ENCODE measurements around the gene MAP3K15.
A peak's percentile ranks its signal among the peaks of the same experiment; 100 is the strongest.

Gene MAP3K15

DNA sequence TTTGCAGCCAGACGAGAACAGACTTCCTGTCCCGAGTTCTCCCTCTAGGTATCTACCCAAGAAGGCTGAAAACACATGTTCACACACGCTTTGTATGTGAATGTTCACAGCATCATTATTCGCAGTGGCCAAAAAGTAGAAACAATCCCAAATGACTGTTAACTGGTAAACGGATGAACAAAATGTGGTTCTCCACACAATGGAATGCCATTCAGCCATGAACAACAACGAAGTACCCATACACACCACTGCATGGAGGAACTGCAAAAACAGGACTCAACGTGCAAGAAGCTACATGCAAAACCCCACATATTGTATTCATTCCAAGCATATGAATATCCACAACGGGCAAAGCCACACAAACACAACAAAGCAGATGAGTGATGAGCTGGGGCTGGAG is 126.6 kb downstream of the MAP3K15 start:
- DNase-seq, result no peak

DNA sequence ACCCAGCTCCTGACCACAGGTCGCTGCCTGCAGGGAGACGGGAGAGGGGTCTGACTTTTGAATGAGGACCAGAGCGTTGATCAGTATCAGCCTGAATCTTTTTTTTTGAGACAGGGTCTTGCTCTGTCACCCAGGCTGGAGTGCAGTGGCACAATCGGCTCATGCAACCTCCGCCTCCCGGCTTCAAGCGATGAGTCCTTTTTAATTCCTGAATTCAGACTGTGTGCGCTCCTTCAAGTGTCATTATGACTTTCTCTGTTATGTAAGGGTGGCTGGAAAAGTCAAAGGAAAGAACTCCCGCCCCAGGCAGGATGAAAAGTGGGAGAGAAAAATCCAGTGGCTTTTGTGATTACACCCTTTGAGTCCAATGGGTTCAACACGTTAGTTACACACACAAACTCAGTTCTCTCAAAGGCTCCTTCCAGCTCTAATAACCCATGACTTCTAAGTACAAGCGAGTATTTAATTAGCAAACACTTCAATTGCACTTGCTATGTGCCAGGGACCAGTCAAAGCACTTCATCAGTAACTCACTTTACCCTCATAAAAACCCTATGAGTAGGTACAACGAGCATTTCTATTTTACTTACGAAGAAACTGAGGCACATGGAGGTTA is 127.1 kb downstream of the MAP3K15 start:
- no peak for DNase-seq

GRCh38 chrX:19386679-19387078 is 128.6 kb downstream of the MAP3K15 start:
- DNase-seq, result no peak

DNA sequence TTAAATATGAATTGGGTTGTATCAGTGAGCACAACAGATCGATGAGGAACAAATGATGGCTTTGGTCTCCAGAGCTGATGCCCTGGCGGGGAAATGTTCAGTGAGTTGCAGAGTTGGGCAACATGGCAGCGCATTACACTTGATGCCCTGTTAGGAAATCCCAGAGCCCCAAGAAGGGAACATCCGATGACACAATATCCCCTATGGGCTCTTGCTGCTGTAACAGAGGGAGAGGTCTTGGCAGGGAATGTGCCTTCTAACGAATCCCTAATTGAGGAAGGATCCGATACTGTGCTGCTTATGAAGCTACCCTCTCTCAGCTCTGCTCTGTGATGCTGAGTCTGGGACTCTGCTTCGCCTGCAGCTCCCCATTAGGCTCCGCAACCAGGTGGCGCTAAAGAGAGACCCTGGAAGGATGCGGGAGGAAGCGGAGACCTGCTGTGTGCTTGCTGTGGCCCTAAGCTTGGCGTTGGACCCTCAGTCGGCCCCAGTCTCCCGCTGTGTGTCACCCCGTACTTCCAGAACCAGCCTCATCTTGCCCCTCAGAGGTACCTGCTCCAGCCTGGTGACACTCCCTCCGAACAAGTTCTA is 132.7 kb downstream of the MAP3K15 start:
- peak; percentile 54 for DNase-seq

GRCh38 chrX:19381326-19381725 is 134.0 kb downstream of the MAP3K15 start:
- no peak for DNase-seq

- DNase-seq, result no peak
These were observed 137.5 kb downstream of the MAP3K15 start for GRCh38 chrX:19377799-19378198.

GRCh38 chrX:19375546-19375945 is 139.8 kb downstream of the MAP3K15 start:
- no peak for DNase-seq

DNA sequence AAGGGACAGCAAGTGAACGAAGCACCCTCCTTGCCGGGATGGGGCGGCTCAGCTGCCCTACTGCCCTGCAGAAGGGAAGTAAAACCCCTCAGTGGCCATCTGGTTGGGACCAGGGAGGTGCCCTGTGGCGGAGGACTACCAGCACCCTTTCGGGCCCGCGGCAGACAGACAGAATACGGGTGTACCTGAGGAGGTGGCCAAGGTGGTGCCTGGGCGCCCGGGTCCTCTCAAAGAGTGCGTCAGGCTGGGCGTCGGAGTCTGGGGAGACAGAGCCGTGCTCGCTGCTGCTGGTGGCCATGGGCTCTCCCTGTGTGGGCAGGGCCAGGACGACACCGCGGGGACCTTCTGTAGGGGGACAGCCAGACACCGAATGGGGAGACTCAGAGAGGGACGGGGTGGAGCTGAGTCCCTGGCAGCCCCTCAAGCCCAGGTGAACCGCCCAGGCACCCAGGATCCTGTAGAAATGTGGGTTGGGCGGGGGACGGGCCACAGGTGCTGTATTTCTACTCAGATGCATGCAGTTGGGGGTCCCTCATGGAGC is 141.9 kb downstream of the MAP3K15 start:
- DNase-seq, result no peak

DNA sequence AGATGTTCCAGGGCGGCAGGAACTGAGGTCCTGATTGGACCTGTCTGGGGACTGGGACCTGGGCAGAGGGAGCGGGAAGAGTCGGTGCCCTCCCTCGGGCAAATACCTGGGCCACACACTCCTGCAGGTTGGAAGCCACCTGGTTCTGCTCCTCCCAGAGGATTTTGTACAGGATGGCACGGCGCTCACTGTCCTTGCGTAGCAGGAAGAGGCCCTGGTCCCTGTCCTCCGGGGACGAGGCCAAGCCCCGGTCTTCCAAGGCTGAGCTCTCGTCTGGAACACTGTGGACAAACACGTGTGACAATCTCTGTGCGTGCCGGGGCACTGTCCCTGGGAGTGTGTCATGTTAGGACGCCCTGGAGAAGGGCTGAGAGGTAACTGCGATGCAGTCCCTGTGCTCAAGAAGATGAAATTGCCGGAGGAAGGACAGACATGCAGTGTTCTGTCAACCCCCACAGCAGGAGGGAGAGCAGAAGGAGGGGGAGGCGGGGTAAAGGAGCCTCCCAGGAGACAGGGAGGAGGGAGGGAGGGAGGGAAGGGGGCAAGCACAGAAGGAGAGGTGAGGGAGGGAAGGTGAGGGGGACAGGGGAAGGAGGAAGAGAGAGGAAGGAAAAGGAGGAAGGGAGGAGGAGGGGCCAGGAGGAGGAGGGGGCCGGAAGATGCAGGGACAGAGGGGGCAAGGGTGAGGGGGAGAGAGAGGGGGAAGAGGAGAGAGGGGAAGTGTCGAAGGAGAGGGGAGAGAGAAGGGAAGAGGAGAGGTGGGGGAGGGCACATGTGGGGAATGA is 142.6 kb downstream of the MAP3K15 start:
- peak; percentile 2 for DNase-seq

DNA sequence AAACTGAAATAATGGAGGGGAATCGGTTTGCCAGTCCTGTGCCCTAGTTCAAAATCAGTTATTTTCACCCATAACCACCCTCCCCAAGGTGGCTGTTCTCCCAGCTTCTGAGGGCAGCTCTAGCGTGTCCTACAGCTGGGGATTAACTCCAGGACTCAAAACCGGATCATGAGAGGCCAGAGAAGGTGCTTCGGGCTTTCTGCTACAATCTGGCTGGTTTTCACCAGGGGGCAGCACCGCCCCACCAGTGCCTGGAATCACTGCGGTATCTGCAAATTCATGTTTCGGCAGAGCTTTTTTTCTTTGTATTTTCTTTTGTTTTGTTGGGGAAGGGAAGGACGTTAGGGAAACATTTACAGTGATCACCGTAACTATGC is 143.2 kb downstream of the MAP3K15 start:
- peak; percentile 66 for DNase-seq

DNA sequence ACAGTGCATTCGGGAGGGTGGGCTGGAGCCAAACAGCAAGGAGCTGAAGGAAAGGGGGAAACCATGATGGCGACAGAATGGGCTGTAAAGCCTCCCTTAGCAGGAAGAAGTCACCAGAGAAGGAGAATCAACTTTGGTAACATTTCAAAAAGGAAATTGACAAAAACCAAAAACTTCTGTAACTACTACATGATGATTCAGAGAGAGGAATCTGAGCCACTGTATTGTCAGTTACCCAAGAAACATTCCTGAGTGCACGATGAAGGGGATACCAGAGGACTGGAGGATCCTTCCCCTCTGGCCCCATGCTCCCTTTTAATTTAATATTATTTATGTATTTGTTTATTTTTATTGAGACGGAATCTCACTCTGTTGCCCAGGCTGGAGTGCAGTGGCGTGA is 145.2 kb downstream of the MAP3K15 start:
- no peak for DNase-seq

GRCh38 chrX:19368576-19368975 is 146.7 kb downstream of the MAP3K15 start:
- DNase-seq, result no peak

DNA sequence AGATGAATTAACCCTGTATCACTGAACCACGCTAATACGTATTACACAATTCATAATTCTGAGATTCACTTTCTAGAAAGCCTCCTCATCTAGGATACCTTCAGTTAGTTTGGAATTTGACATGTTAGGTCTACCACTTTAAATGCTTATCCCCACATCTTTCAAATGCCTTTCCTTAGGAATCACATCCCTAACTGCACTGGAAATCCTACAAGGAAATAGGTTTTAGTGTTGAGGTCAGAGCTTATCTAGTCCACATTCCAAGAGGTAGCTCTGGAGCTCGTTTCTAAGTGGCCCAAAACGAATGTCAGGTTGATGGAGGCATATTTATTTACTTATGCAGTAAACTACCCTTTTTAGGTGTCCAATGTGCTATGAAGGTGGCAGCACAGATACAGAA is 153.6 kb downstream of the MAP3K15 start:
- no peak for DNase-seq

DNA sequence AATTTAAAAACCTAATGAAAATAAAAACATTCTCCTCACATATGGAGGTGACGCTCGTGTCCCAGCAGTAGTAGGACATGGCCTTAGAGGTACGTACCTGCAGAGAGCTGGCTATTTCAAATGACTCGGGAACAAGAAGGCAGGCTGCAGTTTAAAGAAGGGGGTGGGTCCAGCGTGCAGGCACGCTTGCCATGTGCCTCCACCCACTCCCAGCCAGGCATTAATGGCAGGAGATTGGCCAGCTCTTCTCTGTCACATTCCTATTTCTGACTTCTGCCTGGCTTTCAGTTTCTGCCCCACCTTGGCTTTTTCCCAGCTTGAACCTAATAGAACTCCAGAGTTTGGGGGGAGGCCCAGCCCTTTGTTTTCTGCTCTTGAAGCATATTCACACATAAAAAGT is 154.4 kb downstream of the MAP3K15 start:
- no peak for DNase-seq

- no peak for DNase-seq
These were observed 156.8 kb downstream of the MAP3K15 start for GRCh38 chrX:19358521-19358920.

DNA sequence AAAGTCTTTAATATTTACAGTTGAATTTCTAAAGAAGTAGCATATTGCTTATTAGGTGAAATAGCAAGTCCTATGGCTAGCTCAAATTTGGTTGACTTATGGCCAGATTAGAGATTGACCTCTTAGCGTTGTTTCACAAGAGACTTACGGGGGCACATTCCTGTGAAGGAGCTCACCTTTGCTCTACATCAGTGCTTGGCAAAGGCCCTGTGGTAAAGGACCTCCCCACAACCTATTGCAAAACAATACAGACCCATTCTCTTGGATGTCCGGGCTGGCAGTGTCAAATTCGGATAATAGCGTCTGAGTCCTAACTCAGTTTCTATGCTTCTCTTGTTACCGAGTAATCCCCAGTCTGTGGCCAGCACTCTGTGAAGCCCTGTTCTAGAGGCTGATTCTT is 160.7 kb downstream of the MAP3K15 start:
- no peak for DNase-seq

DNA sequence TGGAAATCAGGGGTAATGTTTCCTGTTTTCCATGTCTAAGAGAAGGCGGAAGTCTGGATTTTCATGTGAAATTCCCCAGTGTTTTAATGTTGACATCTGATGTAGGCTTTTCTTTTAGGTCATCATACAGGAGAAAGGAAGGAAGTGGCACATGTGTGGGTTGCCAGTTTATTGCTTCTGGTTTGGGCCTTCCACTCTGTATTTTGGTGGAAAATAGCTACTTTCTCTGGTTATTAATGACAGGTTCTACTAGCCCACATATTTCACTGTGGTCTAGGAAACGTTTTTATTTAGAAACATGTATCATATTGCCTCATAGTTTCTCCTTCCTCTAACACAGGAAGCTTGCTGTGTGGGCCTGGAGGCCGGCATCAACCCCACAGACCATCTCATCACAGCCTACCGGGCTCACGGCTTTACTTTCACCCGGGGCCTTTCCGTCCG is 164.3 kb downstream of the MAP3K15 start:
- DNase-seq, result no peak

- DNase-seq, result no peak
These were observed 166.0 kb downstream of the MAP3K15 start for GRCh38 chrX:19349264-19349663.

DNA sequence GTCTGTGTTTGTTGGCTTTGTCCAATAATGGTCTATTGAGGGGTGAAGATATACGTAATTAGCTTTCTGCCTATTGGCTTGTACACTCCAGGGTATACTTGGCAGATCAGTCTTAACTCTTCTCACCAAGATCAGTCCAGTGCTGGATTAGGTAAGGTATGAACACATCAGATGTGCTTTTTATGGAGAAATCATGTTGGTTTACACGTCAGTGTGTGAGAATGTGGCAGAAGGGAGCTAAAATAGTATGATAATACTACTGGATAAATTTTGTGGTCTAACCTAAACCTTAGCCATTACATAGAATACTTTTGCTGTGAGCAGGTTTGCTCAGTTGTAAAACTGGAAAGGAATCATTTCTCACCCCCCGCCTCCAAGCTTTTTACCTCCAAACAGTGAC is 167.4 kb downstream of the MAP3K15 start:
- no peak for DNase-seq

DNA sequence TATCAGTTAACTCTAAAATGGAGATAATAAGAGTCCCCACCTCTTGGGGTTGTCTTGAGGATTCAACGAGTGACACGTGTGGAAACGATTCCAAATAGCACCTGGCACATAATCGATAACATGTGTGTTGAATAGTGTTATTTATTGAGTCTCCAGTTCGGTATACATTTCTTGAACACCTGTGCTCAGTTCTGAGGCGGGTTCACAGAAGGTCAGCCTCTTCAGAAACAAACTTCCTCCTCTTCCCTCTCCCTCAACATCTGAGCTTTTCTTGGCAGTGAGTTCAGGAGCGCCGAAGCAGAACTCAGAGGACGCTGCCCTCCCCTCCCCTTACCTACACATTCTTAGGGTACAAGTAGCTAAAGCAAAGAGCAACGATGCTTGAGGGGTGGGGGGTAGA is 170.6 kb downstream of the MAP3K15 start:
- no peak for DNase-seq

- DNase-seq, result peak; percentile 90
These were observed 171.5 kb downstream of the MAP3K15 start, which contains the start of gene PDHA1 for GRCh38 chrX:19343535-19344408. PDHA1 (plus strand) TSS chrX:19343927; CDS start chrX:19344038, 111 bp downstream.

- no peak for DNase-seq
These were observed 172.2 kb downstream of the MAP3K15 start for GRCh38 chrX:19343085-19343534.
